ENCODE data around the gene GTF2A1. TPM values are rescaled to one million over a fixed set of nuclear protein-coding genes. Genes with fewer than 3 reads are reported as not detected.

The GTF2A1 gene
- total RNA-seq, 1 experiment from 2014 or later, result 49.0 TPM

DNA sequence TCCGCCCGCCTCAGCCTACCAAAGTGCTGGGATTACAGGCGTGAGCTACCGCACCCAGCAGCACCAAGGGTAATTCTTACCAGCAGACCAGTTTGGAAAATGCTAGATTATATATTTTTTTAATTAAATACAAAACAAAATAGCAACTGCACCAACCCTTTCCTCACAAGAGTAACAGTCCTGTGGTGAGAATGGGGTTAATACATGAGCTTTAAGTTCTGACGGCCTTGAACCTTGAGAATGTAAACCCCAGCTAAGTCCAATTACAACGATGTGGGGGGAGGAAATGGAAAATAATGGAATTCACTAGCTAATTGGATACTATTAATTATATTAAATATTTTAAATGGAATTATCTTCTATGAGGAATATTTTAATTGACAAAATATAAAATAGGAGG, 82.3 kb downstream of the GTF2A1 start:
- no peak for ATAC-seq
- Mint-ChIP-seq H3K27me3 (ENCODE audit: low read depth) (no peaks in the 10 kb centered on the region), H3K9me3 (no peaks in the 10 kb centered on the region), H3K36me3 (no peaks in the 10 kb centered on the region), H3K27ac (no peak overlapping the region), H3K4me3 (no peak overlapping the region), H3K4me1 (no peaks in the 10 kb centered on the region)
- TF ChIP-seq, protein P1, sequence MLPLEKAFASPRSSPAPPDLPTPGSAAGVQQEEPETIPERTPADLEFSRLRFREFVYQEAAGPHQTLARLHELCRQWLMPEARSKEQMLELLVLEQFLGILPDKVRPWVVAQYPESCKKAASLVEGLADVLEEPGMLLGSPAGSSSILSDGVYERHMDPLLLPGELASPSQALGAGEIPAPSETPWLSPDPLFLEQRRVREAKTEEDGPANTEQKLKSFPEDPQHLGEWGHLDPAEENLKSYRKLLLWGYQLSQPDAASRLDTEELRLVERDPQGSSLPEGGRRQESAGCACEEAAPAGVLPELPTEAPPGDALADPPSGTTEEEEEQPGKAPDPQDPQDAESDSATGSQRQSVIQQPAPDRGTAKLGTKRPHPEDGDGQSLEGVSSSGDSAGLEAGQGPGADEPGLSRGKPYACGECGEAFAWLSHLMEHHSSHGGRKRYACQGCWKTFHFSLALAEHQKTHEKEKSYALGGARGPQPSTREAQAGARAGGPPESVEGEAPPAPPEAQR (CRISPR knock-in tag; IDR thresholded peaks at IDR 0.05), result no peak
- peak; percentile 33; the same call in 1 of the 2 replicates for TF ChIP-seq HMGA2 (CRISPR knock-in tag; IDR thresholded peaks at IDR 0.05)
- CTCF ChIA-PET, result interaction anchor here (1.2 kb wide), 1 partner anchor 25 kb away, joined by 4 read pairs; no protein-coding TSS in a partner anchor
- no peak for DNase-seq (ENCODE audit: low spot score)
- POLR2A ChIA-PET, result no interaction called here

DNA sequence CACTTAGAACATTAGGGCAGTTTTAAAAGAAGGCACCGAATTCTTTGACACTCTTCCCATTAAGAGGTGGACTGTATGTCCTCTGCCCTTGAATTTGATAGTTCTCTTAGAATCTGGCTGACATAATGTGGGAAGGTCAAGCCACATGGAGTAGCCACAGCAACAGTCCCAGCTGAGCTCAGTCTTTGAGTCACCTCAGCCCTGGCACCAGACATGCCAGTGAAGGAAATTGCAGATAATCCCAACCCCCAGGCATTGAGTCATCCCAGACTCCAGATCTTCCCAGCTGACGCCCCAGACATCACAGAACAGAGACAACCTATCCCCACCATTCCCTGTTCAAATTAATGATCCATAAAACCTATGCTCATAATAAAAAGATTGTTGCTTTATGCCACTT, 83.4 kb downstream of the GTF2A1 start:
- H3K36me3 Mint-ChIP-seq, result no peaks in the 10 kb centered on the region
- H3K4me1 Mint-ChIP-seq, result no peaks in the 10 kb centered on the region
- no peak overlapping the region for H3K4me3 Mint-ChIP-seq
- TF ChIP-seq ETV6 (CRISPR knock-in tag; IDR thresholded peaks at IDR 0.05) (no peak), TP53 (CRISPR knock-in tag; IDR thresholded peaks at IDR 0.05) (no peak), ZNF317 (CRISPR knock-in tag; IDR thresholded peaks at IDR 0.05; ENCODE audit: borderline replicate concordance, low read depth) (no peak), NR2C2 (CRISPR knock-in tag; IDR thresholded peaks at IDR 0.05) (no peak), ZNF138 (CRISPR knock-in tag; conservative IDR thresholded peaks at IDR 0.05) (no peak), ESRRA (CRISPR knock-in tag; IDR thresholded peaks at IDR 0.05; ENCODE audit: borderline replicate concordance) (no peak), TCF7 (CRISPR knock-in tag; IDR thresholded peaks at IDR 0.05; ENCODE audit: low read depth) (no peak), TEAD4 (CRISPR knock-in tag; IDR thresholded peaks at IDR 0.05) (no peak), NFYB (CRISPR knock-in tag; conservative IDR thresholded peaks at IDR 0.05; ENCODE audit: low read depth) (no peak), PRRX2 (CRISPR knock-in tag; IDR thresholded peaks at IDR 0.05) (no peak), TEAD1 (CRISPR knock-in tag; IDR thresholded peaks at IDR 0.05) (no peak), RORB (CRISPR knock-in tag; IDR thresholded peaks at IDR 0.05) (no peak)
- TF ChIP-seq, protein P2, sequence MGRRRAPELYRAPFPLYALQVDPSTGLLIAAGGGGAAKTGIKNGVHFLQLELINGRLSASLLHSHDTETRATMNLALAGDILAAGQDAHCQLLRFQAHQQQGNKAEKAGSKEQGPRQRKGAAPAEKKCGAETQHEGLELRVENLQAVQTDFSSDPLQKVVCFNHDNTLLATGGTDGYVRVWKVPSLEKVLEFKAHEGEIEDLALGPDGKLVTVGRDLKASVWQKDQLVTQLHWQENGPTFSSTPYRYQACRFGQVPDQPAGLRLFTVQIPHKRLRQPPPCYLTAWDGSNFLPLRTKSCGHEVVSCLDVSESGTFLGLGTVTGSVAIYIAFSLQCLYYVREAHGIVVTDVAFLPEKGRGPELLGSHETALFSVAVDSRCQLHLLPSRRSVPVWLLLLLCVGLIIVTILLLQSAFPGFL (CRISPR knock-in tag; IDR thresholded peaks at IDR 0.05; ENCODE audit: borderline replicate concordance), result no peak
- TF ChIP-seq, protein P3, sequence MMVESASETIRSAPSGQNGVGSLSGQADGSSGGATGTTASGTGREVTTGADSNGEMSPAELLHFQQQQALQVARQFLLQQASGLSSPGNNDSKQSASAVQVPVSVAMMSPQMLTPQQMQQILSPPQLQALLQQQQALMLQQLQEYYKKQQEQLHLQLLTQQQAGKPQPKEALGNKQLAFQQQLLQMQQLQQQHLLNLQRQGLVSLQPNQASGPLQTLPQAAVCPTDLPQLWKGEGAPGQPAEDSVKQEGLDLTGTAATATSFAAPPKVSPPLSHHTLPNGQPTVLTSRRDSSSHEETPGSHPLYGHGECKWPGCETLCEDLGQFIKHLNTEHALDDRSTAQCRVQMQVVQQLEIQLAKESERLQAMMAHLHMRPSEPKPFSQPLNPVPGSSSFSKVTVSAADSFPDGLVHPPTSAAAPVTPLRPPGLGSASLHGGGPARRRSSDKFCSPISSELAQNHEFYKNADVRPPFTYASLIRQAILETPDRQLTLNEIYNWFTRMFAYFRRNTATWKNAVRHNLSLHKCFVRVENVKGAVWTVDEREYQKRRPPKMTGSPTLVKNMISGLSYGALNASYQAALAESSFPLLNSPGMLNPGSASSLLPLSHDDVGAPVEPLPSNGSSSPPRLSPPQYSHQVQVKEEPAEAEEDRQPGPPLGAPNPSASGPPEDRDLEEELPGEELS (CRISPR knock-in tag; IDR thresholded peaks at IDR 0.05), result no peak
- TF ChIP-seq, protein P4, sequence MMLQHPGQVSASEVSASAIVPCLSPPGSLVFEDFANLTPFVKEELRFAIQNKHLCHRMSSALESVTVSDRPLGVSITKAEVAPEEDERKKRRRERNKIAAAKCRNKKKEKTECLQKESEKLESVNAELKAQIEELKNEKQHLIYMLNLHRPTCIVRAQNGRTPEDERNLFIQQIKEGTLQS (CRISPR knock-in tag; conservative IDR thresholded peaks at IDR 0.05), result no peak
- TF ChIP-seq, protein P5, sequence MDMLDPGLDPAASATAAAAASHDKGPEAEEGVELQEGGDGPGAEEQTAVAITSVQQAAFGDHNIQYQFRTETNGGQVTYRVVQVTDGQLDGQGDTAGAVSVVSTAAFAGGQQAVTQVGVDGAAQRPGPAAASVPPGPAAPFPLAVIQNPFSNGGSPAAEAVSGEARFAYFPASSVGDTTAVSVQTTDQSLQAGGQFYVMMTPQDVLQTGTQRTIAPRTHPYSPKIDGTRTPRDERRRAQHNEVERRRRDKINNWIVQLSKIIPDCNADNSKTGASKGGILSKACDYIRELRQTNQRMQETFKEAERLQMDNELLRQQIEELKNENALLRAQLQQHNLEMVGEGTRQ (CRISPR knock-in tag; IDR thresholded peaks at IDR 0.05), result no peak
- H3K27ac Mint-ChIP-seq, result no peak overlapping the region
- no peaks in the 10 kb centered on the region for H3K27me3 Mint-ChIP-seq (ENCODE audit: low read depth)
- DNase-seq (ENCODE audit: low spot score), result no peak
- ATAC-seq, result no peak
- ChIA-PET POLR2A (no interaction called here), CTCF (no interaction called here)
- H3K9me3 Mint-ChIP-seq, result no peaks in the 10 kb centered on the region

DNA sequence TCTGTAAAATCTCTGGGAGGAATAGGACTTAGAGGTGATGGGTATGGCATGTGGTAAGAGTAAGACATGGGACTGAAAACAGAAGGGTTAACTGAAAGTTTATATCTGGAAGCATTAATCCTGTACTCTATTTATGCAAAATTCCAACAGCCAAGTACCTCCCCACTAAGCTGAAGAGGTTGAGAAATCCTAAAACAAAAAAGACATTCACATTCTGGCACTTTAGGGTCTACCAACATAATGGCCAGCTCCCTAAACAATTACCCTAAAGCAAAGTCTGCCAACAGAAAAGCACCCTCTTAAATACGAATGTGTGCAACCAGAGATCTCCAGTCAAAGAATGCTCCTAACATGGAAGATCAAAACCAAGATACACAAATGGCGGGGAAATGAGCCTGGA, 87.4 kb downstream of the GTF2A1 start:
- no peaks in the 10 kb centered on the region for H3K4me1 Mint-ChIP-seq
- ATAC-seq (no peak), DNase-seq (ENCODE audit: low spot score) (no peak)
- no peak overlapping the region for H3K27ac Mint-ChIP-seq
- H3K9me3 Mint-ChIP-seq, result no peaks in the 10 kb centered on the region
- POLR2A ChIA-PET, result no interaction called here
- no peaks in the 10 kb centered on the region for H3K27me3 Mint-ChIP-seq (ENCODE audit: low read depth)
- CTCF ChIA-PET, result interaction anchor here (1.2 kb wide), 1 partner anchor 30 kb away, joined by 4 read pairs; no protein-coding TSS in a partner anchor
- H3K4me3 Mint-ChIP-seq, result no peak overlapping the region
- H3K36me3 Mint-ChIP-seq, result no peaks in the 10 kb centered on the region
- no peak for TF ChIP-seq ZNF219 (CRISPR knock-in tag; IDR thresholded peaks at IDR 0.05; ENCODE audit: borderline replicate concordance)
- TF ChIP-seq, protein P6, sequence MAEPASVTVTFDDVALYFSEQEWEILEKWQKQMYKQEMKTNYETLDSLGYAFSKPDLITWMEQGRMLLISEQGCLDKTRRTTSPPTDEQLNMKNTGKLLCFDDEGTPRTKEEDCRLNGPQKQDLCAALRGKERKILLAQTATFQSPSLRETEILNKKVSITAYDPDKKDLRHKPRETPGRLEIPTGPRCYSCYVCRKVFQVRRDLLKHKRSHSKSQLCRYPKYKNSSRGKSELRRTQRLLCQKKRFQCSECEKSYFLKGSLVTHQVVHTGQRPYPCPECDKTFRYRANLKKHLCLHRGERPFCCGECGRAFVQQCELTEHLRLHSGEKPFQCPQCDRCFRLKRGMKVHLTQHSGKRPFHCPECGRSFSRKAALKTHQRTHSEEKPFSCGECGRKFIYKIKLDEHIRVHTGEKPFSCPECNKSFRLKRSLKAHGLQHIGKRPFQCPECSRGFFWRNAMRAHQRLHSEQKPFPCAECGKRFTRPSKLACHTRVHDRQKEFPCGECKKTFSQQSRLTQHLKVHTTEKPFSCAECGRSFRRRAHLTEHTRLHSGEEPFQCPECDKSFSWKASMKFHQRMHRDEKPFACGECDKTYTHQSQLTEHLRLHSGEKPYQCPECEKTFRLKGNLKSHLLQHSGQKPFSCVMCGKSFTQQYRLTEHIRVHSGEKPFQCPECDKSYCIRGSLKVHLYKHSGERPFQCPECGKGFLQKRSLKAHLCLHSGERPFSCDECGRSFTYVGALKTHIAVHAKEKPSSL (CRISPR knock-in tag; conservative IDR thresholded peaks at IDR 0.05), result no peak
- TF ChIP-seq ZNF423 (CRISPR knock-in tag; IDR thresholded peaks at IDR 0.05), result no peak
- TF ChIP-seq GTF2I (CRISPR knock-in tag; conservative IDR thresholded peaks at IDR 0.05), result no peak
- TF ChIP-seq, protein P7, sequence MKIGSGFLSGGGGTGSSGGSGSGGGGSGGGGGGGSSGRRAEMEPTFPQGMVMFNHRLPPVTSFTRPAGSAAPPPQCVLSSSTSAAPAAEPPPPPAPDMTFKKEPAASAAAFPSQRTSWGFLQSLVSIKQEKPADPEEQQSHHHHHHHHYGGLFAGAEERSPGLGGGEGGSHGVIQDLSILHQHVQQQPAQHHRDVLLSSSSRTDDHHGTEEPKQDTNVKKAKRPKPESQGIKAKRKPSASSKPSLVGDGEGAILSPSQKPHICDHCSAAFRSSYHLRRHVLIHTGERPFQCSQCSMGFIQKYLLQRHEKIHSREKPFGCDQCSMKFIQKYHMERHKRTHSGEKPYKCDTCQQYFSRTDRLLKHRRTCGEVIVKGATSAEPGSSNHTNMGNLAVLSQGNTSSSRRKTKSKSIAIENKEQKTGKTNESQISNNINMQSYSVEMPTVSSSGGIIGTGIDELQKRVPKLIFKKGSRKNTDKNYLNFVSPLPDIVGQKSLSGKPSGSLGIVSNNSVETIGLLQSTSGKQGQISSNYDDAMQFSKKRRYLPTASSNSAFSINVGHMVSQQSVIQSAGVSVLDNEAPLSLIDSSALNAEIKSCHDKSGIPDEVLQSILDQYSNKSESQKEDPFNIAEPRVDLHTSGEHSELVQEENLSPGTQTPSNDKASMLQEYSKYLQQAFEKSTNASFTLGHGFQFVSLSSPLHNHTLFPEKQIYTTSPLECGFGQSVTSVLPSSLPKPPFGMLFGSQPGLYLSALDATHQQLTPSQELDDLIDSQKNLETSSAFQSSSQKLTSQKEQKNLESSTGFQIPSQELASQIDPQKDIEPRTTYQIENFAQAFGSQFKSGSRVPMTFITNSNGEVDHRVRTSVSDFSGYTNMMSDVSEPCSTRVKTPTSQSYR (CRISPR knock-in tag; IDR thresholded peaks at IDR 0.05), result no peak
- TF ChIP-seq NR2C2 (CRISPR knock-in tag; IDR thresholded peaks at IDR 0.05), result no peak
- no peak for TF ChIP-seq FOXP1 (CRISPR knock-in tag; IDR thresholded peaks at IDR 0.05; ENCODE audit: borderline replicate concordance)
